IMR-90 (cell line): ENCODE measurements around the gene FAM180A. TPM values are rescaled to one million over a fixed set of nuclear protein-coding genes. Genes with fewer than 3 reads are reported as not detected.

Experiments used
- ATAC-seq: fragments of 200-7000 bp; cut with Tn5 transposase; 2 replicates; pipeline ENCODE4 v1.9.1; 2020; ENCODE audit warnings: low read depth, mild to moderate bottlenecking, moderate library complexity
- BruUV-seq: library from RNA; stranded (reverse); fragments of 400-500 nt; replicated peaks from 2 replicates; lab custom pipeline; 2021; lab: Mats Ljungman, UMichigan
- CTCF ChIA-PET: fragments of 300-600 bp; formaldehyde crosslinking; extraction: SDS; loops from one replicate; lab custom pipeline; 2021; ENCODE audit warnings: antibody characterized with exemption; lab: Yijun Ruan, JAX
- POLR2A ChIA-PET: fragments of 300-600 bp; sonication (Branson Sonifier 250); formaldehyde crosslinking; loops from one replicate; lab custom pipeline; 2022; ENCODE audit warnings: antibody characterized with exemption; ENCODE audit not compliant: unreplicated experiment; lab: Charles Lee
- DNase-seq: peaks from one replicate; pipeline ENCODE4 v3.0.0; 2013
- H2AFZ ChIP-seq: replicated peaks from 2 replicates; pipeline ENCODE3; 2013; ENCODE audit warnings: low read length, mild to moderate bottlenecking; ENCODE audit not compliant: poor library complexity
- H2AK5ac ChIP-seq: 2 replicates; pipeline ENCODE4 v1.6.1; 2013; ENCODE audit warnings: low read depth, low read length, inconsistent platforms
- H2AK9ac ChIP-seq: replicated peaks from 2 replicates; pipeline ENCODE3; 2013; ENCODE audit warnings: mild to moderate bottlenecking, low read depth, low read length, moderate library complexity; ENCODE audit not compliant: poor library complexity
- H2BK120ac ChIP-seq: 2 replicates; pipeline ENCODE4 v1.6.1; 2013; ENCODE audit warnings: low read depth, low read length, inconsistent platforms
- H2BK15ac ChIP-seq: 3 replicates; pipeline ENCODE4 v1.6.1; 2013; ENCODE audit warnings: low read depth, low read length, inconsistent platforms
- H2BK20ac ChIP-seq: 2 replicates; pipeline ENCODE4 v1.6.1; 2013; ENCODE audit warnings: low read depth, mild to moderate bottlenecking, inconsistent platforms, low read length, moderate library complexity
- H2BK5ac ChIP-seq: 2 replicates; pipeline ENCODE4 v1.6.1; 2013; ENCODE audit warnings: mild to moderate bottlenecking, low read depth, low read length, inconsistent platforms; ENCODE audit not compliant: poor library complexity, severe bottlenecking
- H3K14ac ChIP-seq: replicated peaks from 2 replicates; pipeline ENCODE4 v1.6.1; 2013; ENCODE audit warnings: low read depth, low read length, inconsistent platforms
- H3K18ac ChIP-seq: 2 replicates; pipeline ENCODE4 v1.6.1; 2013; ENCODE audit warnings: low read depth, low read length, control low read depth
- H3K23ac ChIP-seq: 2 replicates; pipeline ENCODE4 v1.6.1; 2013; ENCODE audit warnings: low read depth, low read length, inconsistent platforms
- H3K27ac ChIP-seq: 2 replicates; pipeline ENCODE4 v1.5.1; 2013; ENCODE audit warnings: mild to moderate bottlenecking, control low read depth, low read length; ENCODE audit not compliant: insufficient read depth
- H3K27me3 ChIP-seq: 2 replicates; pipeline ENCODE4 v1.6.1; 2013; ENCODE audit warnings: low read length; ENCODE audit not compliant: control insufficient read depth, insufficient read depth
- H3K36me3 ChIP-seq: 2 replicates; pipeline ENCODE4 v1.6.1; 2013; ENCODE audit warnings: low read length, mixed read lengths; ENCODE audit not compliant: control insufficient read depth, insufficient read depth
- H3K4ac ChIP-seq: 2 replicates; pipeline ENCODE4 v1.6.1; 2013; ENCODE audit warnings: low read depth, low read length, inconsistent platforms
- H3K4me1 ChIP-seq: 2 replicates; pipeline ENCODE4 v1.6.1; 2013; ENCODE audit warnings: low read length, mixed read lengths; ENCODE audit not compliant: control insufficient read depth, insufficient read depth
- H3K4me2 ChIP-seq: 2 replicates; pipeline ENCODE4 v1.6.1; 2013; ENCODE audit warnings: low read depth, mild to moderate bottlenecking, control low read depth, low read length, moderate library complexity
- H3K4me3 ChIP-seq: 2 replicates; pipeline ENCODE4 v1.5.1; 2013; ENCODE audit warnings: low read depth, mild to moderate bottlenecking, control low read depth, low read length, moderate library complexity; ENCODE audit not compliant: insufficient read depth
- H3K56ac ChIP-seq: 2 replicates; pipeline ENCODE4 v1.6.1; 2013; ENCODE audit warnings: low read length, inconsistent platforms; ENCODE audit not compliant: insufficient read depth; ENCODE audit errors: extremely low read depth
- H3K79me1 ChIP-seq, 2 experiments: 2 replicates each; pipeline ENCODE4 v1.6.1; 2013; ENCODE audit warnings: low read length in 2 of 2, inconsistent platforms in 1 of 2, low read depth in 1 of 2
- H3K9ac ChIP-seq: 2 replicates; pipeline ENCODE4 v1.6.1; 2013; ENCODE audit warnings: low read depth, low read length, control low read depth
- H3K9me1 ChIP-seq: 2 replicates; pipeline ENCODE4 v1.6.1; 2013; ENCODE audit warnings: low read length, inconsistent platforms; ENCODE audit not compliant: insufficient read depth
- H3K9me3 ChIP-seq: 2 replicates; pipeline ENCODE4 v1.6.1; 2013; ENCODE audit warnings: low read length; ENCODE audit not compliant: control insufficient read depth, insufficient read depth
- H4K20me1 ChIP-seq: 2 replicates; pipeline ENCODE4 v1.6.1; 2013; ENCODE audit warnings: low read length, inconsistent platforms; ENCODE audit not compliant: insufficient read depth
- H4K5ac ChIP-seq: 2 replicates; pipeline ENCODE4 v1.6.1; 2013; ENCODE audit warnings: mild to moderate bottlenecking, low read depth, low read length, control low read depth
- H4K8ac ChIP-seq, 2 experiments: 2 replicates each; pipeline ENCODE4 v1.6.1; 2013; ENCODE audit warnings: low read depth in 2 of 2, low read length in 2 of 2, control low read depth in 1 of 2, inconsistent platforms in 1 of 2
- H4K91ac ChIP-seq: 2 replicates; pipeline ENCODE4 v1.6.1; 2013; ENCODE audit warnings: low read depth, low read length, inconsistent platforms; ENCODE audit not compliant: insufficient read depth
- MAZ ChIP-seq: IDR thresholded peaks from 2 replicates; pipeline ENCODE4 v1.6.1; 2012; ENCODE audit warnings: low read depth, mild to moderate bottlenecking, low read length, improper control_type of control experiment, moderate library complexity, borderline replicate concordance
- NFE2L2 ChIP-seq: fragments of 150-350 bp; IDR thresholded peaks from 2 replicates; pipeline ENCODE4 v1.6.1; 2016; ENCODE audit warnings: low read depth, mild to moderate bottlenecking, low read length
- POLR2A ChIP-seq: IDR thresholded peaks from 2 replicates; pipeline ENCODE4 v1.6.1; 2012; ENCODE audit warnings: mild to moderate bottlenecking, low read depth, low read length
- RAD21 ChIP-seq: IDR thresholded peaks from 2 replicates; pipeline ENCODE4 v1.6.1; 2012; ENCODE audit warnings: low read length, improper control_type of control experiment
- WGBS, 2 experiments: methylation state at CpG; one replicate each; pipeline versions ENCODE4 v1.1.5 to v1.1.7; 2013; ENCODE audit warnings: missing lambda C conversion rate in 2 of 2; ENCODE audit not compliant: insufficient read length in 1 of 2; ENCODE audit errors: extremely low coverage in 2 of 2; 5-methylcytosine and 5-hydroxymethylcytosine counted together
- dilution Hi-C: fragments of 300-500 bp; cut with HindIII; formaldehyde crosslinking; loops from one replicate; pipeline ENCODE4 v1.14.3; 2018; ENCODE audit warnings: low sequenced_read_pairs; ENCODE audit not compliant: unreplicated experiment
- in situ Hi-C: fragments of 300-500 bp; cut with MboI; formaldehyde crosslinking; loops from 3 replicates; pipeline ENCODE4 v1.14.3; 2019; ENCODE audit warnings: low sequenced_read_pairs, inconsistent platforms, mixed read lengths
- intact Hi-C: fragments of 100-400 bp; cut with micrococcal nuclease; formaldehyde crosslinking; loops from 2 replicates; pipeline ENCODE4 v1.10.0; 2022
- polyA plus RNA-seq, 3 experiments: library from polyadenylated mRNA; depleted of rRNA; stranded (reverse); fragments of >200 nt; gene quantifications; 2 replicates each; pipeline ENCODE4 v1.2.3, GENCODE V29; 2012; ENCODE audit warnings: low replicate concordance in 1 of 3
- total RNA-seq: library from RNA; depleted of rRNA; stranded (reverse); fragments of >200 nt; gene quantifications from 2 replicates; pipeline ENCODE4 v1.2.3, GENCODE V29; 2012
- TF ChIP-seq, protein P1 (sequence below): fragments of 150-350 bp; IDR thresholded peaks from 2 replicates; pipeline ENCODE4 v1.6.1; 2017; ENCODE audit warnings: mild to moderate bottlenecking, antibody characterized with exemption, low read length, low read depth

Gene FAM180A
- total and polyA plus RNA-seq, 2 of the 4 experiments (the other 2 are of a cell fraction): 1.3 to 2.0 TPM

DNA sequence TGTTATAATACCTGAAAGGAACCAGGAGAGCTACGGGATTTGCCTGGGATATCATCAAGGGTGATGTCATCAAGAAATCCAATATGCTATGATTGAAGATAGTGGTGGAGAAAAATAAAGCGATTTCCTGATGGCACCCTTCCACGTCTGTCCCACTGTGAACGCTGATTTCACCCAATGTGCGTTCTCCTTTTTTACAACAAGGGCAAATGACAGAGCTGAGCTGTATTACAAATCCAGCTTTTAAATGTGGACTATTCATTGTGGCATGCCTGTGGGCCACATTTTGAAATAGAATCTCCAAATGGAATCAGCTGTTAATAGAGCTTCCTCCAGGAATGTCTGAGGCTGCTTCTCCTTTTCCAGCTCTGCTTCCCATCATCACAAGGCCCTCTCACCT is 43.9 kb downstream of the FAM180A start:
- H3K9ac ChIP-seq: no peak overlapping the region
- peaks cover 10% of the 10 kb centered on the region for H3K4me1 ChIP-seq
- H3K56ac ChIP-seq: no peak overlapping the region
- intact Hi-C loops: no loop called here
- no peaks in the 10 kb centered on the region for H3K9me3 ChIP-seq
- H3K4me3 ChIP-seq: no peak overlapping the region
- ATAC-seq: no peak
- no TSS peak for BruUV-seq
- no peak overlapping the region for H2AK9ac ChIP-seq
- H3K36me3 ChIP-seq: no peaks in the 10 kb centered on the region
- no peak overlapping the region for H4K91ac ChIP-seq
- H3K9me1 ChIP-seq: peaks cover 25% of the 10 kb centered on the region
- TF ChIP-seq NFE2L2 (no peak), MAZ (no peak), POLR2A (no peak), RAD21 (no peak)
- TF ChIP-seq, protein P1, sequence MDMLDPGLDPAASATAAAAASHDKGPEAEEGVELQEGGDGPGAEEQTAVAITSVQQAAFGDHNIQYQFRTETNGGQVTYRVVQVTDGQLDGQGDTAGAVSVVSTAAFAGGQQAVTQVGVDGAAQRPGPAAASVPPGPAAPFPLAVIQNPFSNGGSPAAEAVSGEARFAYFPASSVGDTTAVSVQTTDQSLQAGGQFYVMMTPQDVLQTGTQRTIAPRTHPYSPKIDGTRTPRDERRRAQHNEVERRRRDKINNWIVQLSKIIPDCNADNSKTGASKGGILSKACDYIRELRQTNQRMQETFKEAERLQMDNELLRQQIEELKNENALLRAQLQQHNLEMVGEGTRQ: no peak
- H2AK5ac ChIP-seq: no peak overlapping the region
- no peak overlapping the region for H2BK15ac ChIP-seq
- no peak overlapping the region for H2BK120ac ChIP-seq
- H4K8ac ChIP-seq: no peak overlapping the region
- WGBS, 2 experiments: 95% methylated on average over 4 of the region's 5 CpGs; no CpG with 5 or more reads in 1 of the 2 experiments
- no peaks in the 10 kb centered on the region; a peak in 1 of 4 replicates for H3K79me1 ChIP-seq
- no peak overlapping the region for H3K4me2 ChIP-seq
- no peak overlapping the region for H2AFZ ChIP-seq
- no peak overlapping the region for H2BK5ac ChIP-seq
- no peak overlapping the region for H3K14ac ChIP-seq
- H3K23ac ChIP-seq: no peak overlapping the region
- dilution Hi-C loops: no loop called here
- H3K18ac ChIP-seq: no peak overlapping the region
- DNase-seq: no peak
- ChIA-PET POLR2A (no interaction called here), CTCF (no interaction called here)
- H4K5ac ChIP-seq: no peak overlapping the region
- H2BK20ac ChIP-seq: no peak overlapping the region
- H4K20me1 ChIP-seq: no peaks in the 10 kb centered on the region
- in situ Hi-C loops: no loop called here
- no peaks in the 10 kb centered on the region for H3K27me3 ChIP-seq
- no peak overlapping the region for H3K27ac ChIP-seq
- no peak overlapping the region for H3K4ac ChIP-seq
